ENCODE data around the gene TRIM44.

DNA sequence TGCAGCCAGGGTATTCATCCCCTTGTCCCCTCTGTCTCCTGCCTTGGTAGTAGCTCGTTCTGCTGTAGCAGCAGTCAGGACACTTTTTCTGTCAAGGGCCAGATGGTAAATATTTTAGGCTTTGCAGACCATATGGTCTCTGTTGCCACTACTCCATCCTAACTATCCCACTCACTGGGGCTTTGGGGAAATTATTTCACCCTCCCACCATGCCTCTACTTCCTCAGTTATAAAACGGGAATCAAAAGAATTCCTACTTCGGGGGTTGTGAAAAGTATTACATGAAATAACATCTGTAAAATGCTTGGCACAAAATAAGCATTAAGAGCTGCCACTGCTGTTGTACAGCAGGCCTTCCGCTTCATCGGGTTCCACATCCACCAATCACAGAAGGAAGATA is 191.4 kb downstream of the TRIM44 start:
- TF ChIP-seq, protein P1, sequence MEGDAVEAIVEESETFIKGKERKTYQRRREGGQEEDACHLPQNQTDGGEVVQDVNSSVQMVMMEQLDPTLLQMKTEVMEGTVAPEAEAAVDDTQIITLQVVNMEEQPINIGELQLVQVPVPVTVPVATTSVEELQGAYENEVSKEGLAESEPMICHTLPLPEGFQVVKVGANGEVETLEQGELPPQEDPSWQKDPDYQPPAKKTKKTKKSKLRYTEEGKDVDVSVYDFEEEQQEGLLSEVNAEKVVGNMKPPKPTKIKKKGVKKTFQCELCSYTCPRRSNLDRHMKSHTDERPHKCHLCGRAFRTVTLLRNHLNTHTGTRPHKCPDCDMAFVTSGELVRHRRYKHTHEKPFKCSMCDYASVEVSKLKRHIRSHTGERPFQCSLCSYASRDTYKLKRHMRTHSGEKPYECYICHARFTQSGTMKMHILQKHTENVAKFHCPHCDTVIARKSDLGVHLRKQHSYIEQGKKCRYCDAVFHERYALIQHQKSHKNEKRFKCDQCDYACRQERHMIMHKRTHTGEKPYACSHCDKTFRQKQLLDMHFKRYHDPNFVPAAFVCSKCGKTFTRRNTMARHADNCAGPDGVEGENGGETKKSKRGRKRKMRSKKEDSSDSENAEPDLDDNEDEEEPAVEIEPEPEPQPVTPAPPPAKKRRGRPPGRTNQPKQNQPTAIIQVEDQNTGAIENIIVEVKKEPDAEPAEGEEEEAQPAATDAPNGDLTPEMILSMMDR (IDR thresholded peaks at IDR 0.05), result no peak
- TF ChIP-seq ZFX (IDR thresholded peaks at IDR 0.05; ENCODE audit: borderline replicate concordance), result no peak
